Stimulated activated CD8-positive, alpha-beta memory T cell treated with anti-CD3 and anti-CD28 coated beads, Interleukin-15, amount 100 ng/mL, for 24 hours (primary cell): ENCODE data around the gene PRDM7.
"Not testable (repeated sequence)": the region's sequence is repeated elsewhere in the genome, so short reads cannot be mapped to it uniquely, and the experiment has no call there.

Experiments
- DNase-seq: peaks from one replicate; pipeline ENCODE4 v3.0.0-alpha.2; 2020; ENCODE audit warnings: low read depth

Gene PRDM7

GRCh38 chr16:90072442-90073105 is 4.6 kb downstream of the PRDM7 start:
- DNase-seq: no peak

GRCh38 chr16:90070440-90070839 is 6.7 kb downstream of the PRDM7 start:
- no peak for DNase-seq

GRCh38 chr16:90061437-90061836 is 15.7 kb downstream of the PRDM7 start:
- DNase-seq: no peak

GRCh38 chr16:90057738-90058173 is 19.4 kb downstream of the PRDM7 start:
- DNase-seq: no peak

GRCh38 chr16:90056521-90056920 is 20.6 kb downstream of the PRDM7 start:
- not testable (repeated sequence) for DNase-seq

GRCh38 chr16:90055371-90055770 is 21.8 kb downstream of the PRDM7 start:
- DNase-seq: no peak

GRCh38 chr16:90054554-90054953 is 22.6 kb downstream of the PRDM7 start:
- no peak for DNase-seq

GRCh38 chr16:90053902-90054500 is 23.1 kb downstream of the PRDM7 start:
- DNase-seq: no peak

GRCh38 chr16:90050969-90051368 is 26.2 kb downstream of the PRDM7 start:
- no peak for DNase-seq

- DNase-seq: no peak
These were observed 28.3 kb downstream of the PRDM7 start for GRCh38 chr16:90048737-90049330.

- no peak for DNase-seq
These were observed 28.8 kb downstream of the PRDM7 start for GRCh38 chr16:90048347-90048722.

- no peak for DNase-seq
These were observed 29.3 kb downstream of the PRDM7 start for GRCh38 chr16:90047714-90048346.

GRCh38 chr16:90046971-90047713 is 30.0 kb downstream of the PRDM7 start:
- no peak for DNase-seq

GRCh38 chr16:90046122-90046970 is 30.8 kb downstream of the PRDM7 start:
- DNase-seq: no peak

GRCh38 chr16:90044111-90044551 is 33.0 kb downstream of the PRDM7 start:
- no peak for DNase-seq

GRCh38 chr16:90043526-90043925 is 33.6 kb downstream of the PRDM7 start:
- no peak for DNase-seq

- DNase-seq: no peak
These were observed 34.1 kb downstream of the PRDM7 start for GRCh38 chr16:90042946-90043514.

- DNase-seq: no peak
These were observed 35.1 kb downstream of the PRDM7 start for GRCh38 chr16:90041896-90042473.

- DNase-seq: no peak
These were observed 36.7 kb downstream of the PRDM7 start for GRCh38 chr16:90040152-90041023.

- DNase-seq: no peak
These were observed 39.9 kb downstream of the PRDM7 start for GRCh38 chr16:90037276-90037675.
